Vagina (tissue), 2 donors: ENCODE data around the gene GRK1.

Experiments used
- POLR2A ChIP-seq, 2 donors: fragments of 450-650 bp; IDR thresholded peaks; one replicate each; pipeline ENCODE4 v1.6.1; 2017; ENCODE audit warnings: antibody characterized with exemption in 2 of 2, mild to moderate bottlenecking in 2 of 2, moderate library complexity in 2 of 2
- TF ChIP-seq, protein P1 (sequence below), 3 experiments: fragments of 450-650 bp in 2 of 3; fragments of 200-600 bp in 1 of 3; sonication (generic) in 1 of 3; IDR thresholded peaks; one replicate each; pipeline ENCODE4 v1.5.1; 2017 to 2019; ENCODE audit warnings: antibody characterized with exemption in 3 of 3, mild to moderate bottlenecking in 2 of 3, moderate library complexity in 2 of 3

DNA sequence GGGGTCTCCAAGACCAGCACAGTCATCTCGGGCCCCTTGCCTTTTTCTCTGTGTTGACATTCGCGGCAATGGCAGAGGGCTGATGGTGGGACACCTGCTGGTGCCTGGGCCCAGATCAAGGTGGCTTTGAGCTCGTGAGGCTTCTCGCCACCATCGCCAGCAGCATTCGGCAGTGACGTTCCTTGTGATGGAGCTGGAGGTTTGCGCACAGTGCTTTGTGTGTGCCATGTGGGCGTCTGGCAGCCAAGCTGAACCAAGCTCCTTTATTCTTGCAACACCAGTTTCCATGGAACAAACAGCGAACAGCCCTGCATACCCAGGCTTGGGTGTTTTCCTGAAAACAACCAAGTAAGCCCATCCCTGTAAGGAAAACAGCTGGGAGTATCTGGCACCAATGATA, 82.9 kb downstream of the GRK1 start:
- no peak for TF ChIP-seq POLR2A (IDR thresholded peaks at IDR 0.05)
- TF ChIP-seq, protein P1, sequence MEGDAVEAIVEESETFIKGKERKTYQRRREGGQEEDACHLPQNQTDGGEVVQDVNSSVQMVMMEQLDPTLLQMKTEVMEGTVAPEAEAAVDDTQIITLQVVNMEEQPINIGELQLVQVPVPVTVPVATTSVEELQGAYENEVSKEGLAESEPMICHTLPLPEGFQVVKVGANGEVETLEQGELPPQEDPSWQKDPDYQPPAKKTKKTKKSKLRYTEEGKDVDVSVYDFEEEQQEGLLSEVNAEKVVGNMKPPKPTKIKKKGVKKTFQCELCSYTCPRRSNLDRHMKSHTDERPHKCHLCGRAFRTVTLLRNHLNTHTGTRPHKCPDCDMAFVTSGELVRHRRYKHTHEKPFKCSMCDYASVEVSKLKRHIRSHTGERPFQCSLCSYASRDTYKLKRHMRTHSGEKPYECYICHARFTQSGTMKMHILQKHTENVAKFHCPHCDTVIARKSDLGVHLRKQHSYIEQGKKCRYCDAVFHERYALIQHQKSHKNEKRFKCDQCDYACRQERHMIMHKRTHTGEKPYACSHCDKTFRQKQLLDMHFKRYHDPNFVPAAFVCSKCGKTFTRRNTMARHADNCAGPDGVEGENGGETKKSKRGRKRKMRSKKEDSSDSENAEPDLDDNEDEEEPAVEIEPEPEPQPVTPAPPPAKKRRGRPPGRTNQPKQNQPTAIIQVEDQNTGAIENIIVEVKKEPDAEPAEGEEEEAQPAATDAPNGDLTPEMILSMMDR (IDR thresholded peaks at IDR 0.05): no peak
